Thoracic aorta (tissue), 2 donors: ENCODE measurements around the gene PLEKHA5. TPM values are rescaled to one million over a fixed set of nuclear protein-coding genes. Genes with fewer than 3 reads are reported as not detected.

ENCODE experiments used
- ATAC-seq: fragments of 150-250 bp; one replicate; pipeline ENCODE4 v1.8.0; 2017; ENCODE audit warnings: low read depth; ENCODE audit not compliant: insufficient number of reproducible peaks, low FRiP score
- DNase-seq: peaks from one replicate; pipeline ENCODE4 v3.0.0-alpha.2; 2020; ENCODE audit warnings: low spot score
- H3K27ac ChIP-seq, 2 donors: fragments of 200-600 bp; sonication (generic); 1 replicate in 1 of 2; 2 replicates in 1 of 2; pipeline ENCODE4 v1.5.1; 2016; ENCODE audit warnings: mild to moderate bottlenecking in 2 of 2, moderate library complexity in 2 of 2
- H3K27me3 ChIP-seq: fragments of 200-600 bp; sonication (generic); replicated peaks from 2 replicates; pipeline ENCODE4 v1.6.0; 2016; ENCODE audit warnings: mild to moderate bottlenecking; ENCODE audit not compliant: insufficient read depth
- H3K36me3 ChIP-seq: fragments of 200-600 bp; sonication (generic); one replicate; pipeline ENCODE4 v1.5.1; 2016
- H3K4me1 ChIP-seq, 2 donors: fragments of 200-600 bp; sonication (generic); 1 replicate in 1 of 2; 2 replicates in 1 of 2; pipeline versions ENCODE4 v1.5.1 to v1.6.0; 2016; ENCODE audit warnings: low read depth in 2 of 2, mild to moderate bottlenecking in 1 of 2; ENCODE audit not compliant: control insufficient read depth in 1 of 2
- H3K4me3 ChIP-seq: fragments of 200-600 bp; sonication (generic); 2 replicates; pipeline ENCODE4 v1.5.1; 2016; ENCODE audit warnings: mild to moderate bottlenecking
- H3K9me3 ChIP-seq: fragments of 200-600 bp; sonication (generic); 2 replicates; pipeline ENCODE4 v1.5.1; 2016
- CTCF ChIP-seq: fragments of 200-600 bp; sonication (generic); IDR thresholded peaks from one replicate; pipeline ENCODE4 v1.5.1; 2019; ENCODE audit warnings: antibody characterized with exemption
- total RNA-seq, 2 donors: library from RNA; depleted of rRNA; stranded (reverse); fragments of >200 nt; gene quantifications; one replicate each; pipeline versions ENCODE4 v1.1.0 to v1.2.3, GENCODE V29; 2016

Gene PLEKHA5
- 10 to 100 TPM; 18.4 to 27.7 TPM for total RNA-seq

GRCh38 chr12:19129486-19130223, at the start of gene PLEKHA5:
TSS of gene PLEKHA5 (plus strand) at chr12:19129733. CDS start at chr12:19129800, 67 bp downstream.
- H3K4me3 ChIP-seq: peak within 1 kb of the TSS; percentile 84
- ATAC-seq (peak; percentile 62), DNase-seq (peak; percentile 16)
- H3K36me3 ChIP-seq: no peaks in the 10 kb centered on the region
- peaks cover 9 to 10% of the 10 kb centered on the region in 2 donors for H3K4me1 ChIP-seq
- no peaks in the 10 kb centered on the region for H3K27me3 ChIP-seq
- H3K9me3 ChIP-seq: peaks cover 10% of the 10 kb centered on the region
- peak within 1 kb of the TSS; percentile 84 to 85 for H3K27ac ChIP-seq
- no peak for TF ChIP-seq CTCF

GRCh38 chr12:19080918-19081317, 48.6 kb upstream of the PLEKHA5 start:
- DNase-seq (no peak), ATAC-seq (no peak)
- Histone ChIP-seq H3K27ac (no peak overlapping the region), H3K9me3 (no peaks in the 10 kb centered on the region), H3K27me3 (no peaks in the 10 kb centered on the region), H3K36me3 (no peaks in the 10 kb centered on the region), H3K4me1 (no peaks in the 10 kb centered on the region), H3K4me3 (no peak overlapping the region)
- TF ChIP-seq CTCF: no peak

- Histone ChIP-seq H3K27ac (no peak overlapping the region), H3K4me3 (no peak overlapping the region), H3K9me3 (no peaks in the 10 kb centered on the region), H3K36me3 (no peaks in the 10 kb centered on the region), H3K4me1 (no peaks in the 10 kb centered on the region), H3K27me3 (no peaks in the 10 kb centered on the region)
- no peak for TF ChIP-seq CTCF
- ATAC-seq (no peak), DNase-seq (no peak)
Observed at GRCh38 chr12:19082365-19082911, 47.1 kb upstream of the PLEKHA5 start.

GRCh38 chr12:19084547-19084946, 45.0 kb upstream of the PLEKHA5 start:
- ATAC-seq (no peak), DNase-seq (no peak)
- Histone ChIP-seq H3K4me3 (no peak overlapping the region), H3K9me3 (no peaks in the 10 kb centered on the region), H3K36me3 (no peaks in the 10 kb centered on the region), H3K27me3 (no peaks in the 10 kb centered on the region), H3K27ac (no peak overlapping the region), H3K4me1 (no peaks in the 10 kb centered on the region)
- no peak for TF ChIP-seq CTCF

- Histone ChIP-seq H3K36me3 (no peaks in the 10 kb centered on the region), H3K27me3 (no peaks in the 10 kb centered on the region), H3K4me3 (no peak overlapping the region), H3K27ac (no peak overlapping the region), H3K4me1 (no peaks in the 10 kb centered on the region), H3K9me3 (no peaks in the 10 kb centered on the region)
- ATAC-seq: no peak
- no peak for TF ChIP-seq CTCF
- no peak for DNase-seq
Observed at GRCh38 chr12:19085090-19085489, 44.4 kb upstream of the PLEKHA5 start.
